C4-2B (cell line): ENCODE measurements around the gene MAGI2.

Source experiments
- CTCF ChIP-seq: fragments of 450-650 bp; conservative IDR thresholded peaks from 2 replicates; pipeline ENCODE4 v1.5.1; 2017; ENCODE audit warnings: mild to moderate bottlenecking
- ZFX ChIP-seq: fragments of 450-650 bp; IDR thresholded peaks from 2 replicates; pipeline ENCODE4 v1.6.1; 2017

GRCh38 chr7:78492146-78492545, 961.3 kb downstream of the MAGI2 start:
- TF ChIP-seq CTCF, result no peak
- TF ChIP-seq ZFX, result no peak
